WTC11 (cell line): ENCODE data around the gene TEX28.

Source experiments
- CTCF ChIP-seq: fragments of 200-600 bp; IDR thresholded peaks from 2 replicates; pipeline ENCODE4 v1.8.0; 2022; ENCODE audit warnings: antibody characterized with exemption
- FOXK1 ChIP-seq: sonication (generic); formaldehyde crosslinking; IDR thresholded peaks from 2 replicates; pipeline ENCODE4 v1.8.0; 2022; ENCODE audit warnings: mild to moderate bottlenecking, moderate library complexity, missing genetic modification reagents
- GABPB1 ChIP-seq: sonication (generic); formaldehyde crosslinking; IDR thresholded peaks from 2 replicates; pipeline ENCODE4 v1.8.1; 2023; ENCODE audit warnings: mild to moderate bottlenecking, missing genetic modification reagents
- HMGXB4 ChIP-seq: sonication (generic); formaldehyde crosslinking; IDR thresholded peaks from 2 replicates; pipeline ENCODE4 v1.8.1; 2023; ENCODE audit warnings: mild to moderate bottlenecking, moderate library complexity, missing genetic modification reagents
- MYBL2 ChIP-seq: sonication (generic); formaldehyde crosslinking; IDR thresholded peaks from 2 replicates; pipeline ENCODE4 v1.8.1; 2023; ENCODE audit warnings: mild to moderate bottlenecking, moderate library complexity, missing genetic modification reagents
- NFYB ChIP-seq: sonication (generic); formaldehyde crosslinking; conservative IDR thresholded peaks from 2 replicates; pipeline ENCODE4 v1.8.0; 2022; ENCODE audit warnings: low read depth, missing genetic modification reagents
- NR2C2 ChIP-seq: sonication (generic); formaldehyde crosslinking; IDR thresholded peaks from 2 replicates; pipeline ENCODE4 v1.8.0; 2022; ENCODE audit warnings: mild to moderate bottlenecking, missing genetic modification reagents
- RELA ChIP-seq: sonication (generic); formaldehyde crosslinking; IDR thresholded peaks from 2 replicates; pipeline ENCODE4 v1.8.1; 2022; ENCODE audit warnings: missing genetic modification reagents, mild to moderate bottlenecking, borderline replicate concordance
- STAT6 ChIP-seq: sonication (generic); formaldehyde crosslinking; conservative IDR thresholded peaks from 2 replicates; pipeline ENCODE4 v1.8.1; 2023; ENCODE audit warnings: mild to moderate bottlenecking, low read depth, missing genetic modification reagents, moderate library complexity
- USF1 ChIP-seq: sonication (generic); formaldehyde crosslinking; IDR thresholded peaks from 2 replicates; pipeline ENCODE4 v1.8.0; 2022; ENCODE audit warnings: mild to moderate bottlenecking, missing genetic modification reagents
- ZBTB21 ChIP-seq: sonication (generic); formaldehyde crosslinking; IDR thresholded peaks from 2 replicates; pipeline ENCODE4 v1.8.1; 2023; ENCODE audit warnings: mild to moderate bottlenecking, missing genetic modification reagents, borderline replicate concordance
- ZBTB43 ChIP-seq: sonication (generic); formaldehyde crosslinking; IDR thresholded peaks from 2 replicates; pipeline ENCODE4 v1.8.1; 2023; ENCODE audit warnings: mild to moderate bottlenecking, missing genetic modification reagents
- ZNF317 ChIP-seq: sonication (generic); formaldehyde crosslinking; IDR thresholded peaks from 2 replicates; pipeline ENCODE4 v1.8.1; 2023; ENCODE audit warnings: low read depth, mild to moderate bottlenecking, moderate library complexity, missing genetic modification reagents, borderline replicate concordance

GRCh38 chrX:154298312-154298711, 3.4 kb upstream of the TEX28 start:
- TF ChIP-seq STAT6 (CRISPR knock-in tag) (no peak), GABPB1 (CRISPR knock-in tag) (no peak), ZBTB21 (CRISPR knock-in tag) (no peak), MYBL2 (no peak), CTCF (no peak), HMGXB4 (no peak), USF1 (CRISPR knock-in tag) (no peak), ZNF317 (CRISPR knock-in tag) (no peak), RELA (CRISPR knock-in tag) (no peak), NFYB (CRISPR knock-in tag) (no peak), ZBTB43 (no peak), FOXK1 (CRISPR knock-in tag) (no peak), NR2C2 (CRISPR knock-in tag) (no peak)
